GM23248 (cell line): ENCODE data around the gene ZNF644.

Source experiments
- EZH2 ChIP-seq: fragments of 200-600 bp; sonication (generic); IDR thresholded peaks from 2 replicates; pipeline ENCODE4 v1.6.1; 2018; ENCODE audit warnings: antibody characterized with exemption, mild to moderate bottlenecking; ENCODE audit not compliant: insufficient read depth, poor library complexity, severe bottlenecking
- EZH2phosphoT487 ChIP-seq: fragments of 200-600 bp; sonication (generic); IDR thresholded peaks from 2 replicates; pipeline ENCODE4 v1.6.1; 2018; ENCODE audit warnings: antibody characterized with exemption, moderate library complexity, mild to moderate bottlenecking, low read depth; ENCODE audit not compliant: insufficient read depth

DNA sequence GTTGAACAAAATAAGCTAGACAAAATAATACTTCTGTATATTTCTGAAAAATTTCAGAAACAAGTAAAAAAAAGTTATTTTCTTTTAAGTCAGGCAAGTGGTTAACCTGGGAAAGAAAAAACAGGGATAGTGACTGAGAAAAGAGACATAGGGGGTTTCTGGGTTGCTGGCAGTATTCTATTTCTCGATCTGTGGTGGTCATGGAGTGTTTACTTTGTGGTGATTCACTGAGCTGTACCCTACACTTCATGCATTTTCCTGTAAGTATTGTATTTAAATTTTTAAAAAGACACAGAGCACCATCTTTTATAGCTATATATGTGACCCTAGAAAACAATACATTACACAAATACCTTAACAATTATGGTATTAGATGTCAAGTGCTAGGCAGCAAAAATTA is 58.2 kb downstream of the ZNF644 start:
- no peak for TF ChIP-seq EZH2
- no peak for TF ChIP-seq EZH2phosphoT487
